ENCODE measurements around the gene LY86. TPM values are rescaled to one million over a fixed set of nuclear protein-coding genes. Genes with fewer than 3 reads are reported as not detected.

LY86 gene
- total RNA-seq, 4 donors from 2014 or later: 1.2 to 1.8 (median 1.3) TPM

GRCh38 chr6:6635291-6635690 is 46.8 kb downstream of the LY86 start:
- Histone ChIP-seq H3K36me3 (no peaks in the 10 kb centered on the region), H3K4me1 (no peaks in the 10 kb centered on the region), H3K27me3 (peaks cover 0 to 3% (median 0%) of the 10 kb centered on the region in 4 donors), H3K27ac (replicated peaks in 1 of 4) (no peak overlapping the region), H3K4me3 (no peak overlapping the region), H3K9me3 (no peaks in the 10 kb centered on the region)
- TF ChIP-seq POLR2AphosphoS5 (IDR thresholded peaks at IDR 0.05): no peak
- TF ChIP-seq CTCF (IDR thresholded peaks at IDR 0.05): no peak
- no peak for TF ChIP-seq EP300 (IDR thresholded peaks at IDR 0.05)
- TF ChIP-seq POLR2A (IDR thresholded peaks at IDR 0.05; ENCODE audit: low read depth): no peak
- intact Hi-C loops (cut with DNase I): no loop called here
- WGBS: 97% methylated on average over 2 of the region's 2 CpGs
- no peak for DNase-seq (ENCODE audit: extremely low spot score)

- Histone ChIP-seq H3K36me3 (no peaks in the 10 kb centered on the region), H3K9me3 (no peaks in the 10 kb centered on the region), H3K4me3 (no peak overlapping the region), H3K4me1 (no peaks in the 10 kb centered on the region), H3K27me3 (no peaks in the 10 kb centered on the region), H3K27ac (replicated peaks in 1 of 4) (no peak overlapping the region)
- TF ChIP-seq EP300 (IDR thresholded peaks at IDR 0.05): no peak
- no peak for TF ChIP-seq CTCF (IDR thresholded peaks at IDR 0.05)
- no peak for TF ChIP-seq POLR2AphosphoS5 (IDR thresholded peaks at IDR 0.05)
- no peak for TF ChIP-seq POLR2A (IDR thresholded peaks at IDR 0.05; ENCODE audit: low read depth)
- intact Hi-C loops (cut with DNase I): no loop called here
- no peak for DNase-seq (ENCODE audit: extremely low spot score)
- 86% methylated on average over 1 of the region's 3 CpGs for WGBS
These were observed 47.3 kb downstream of the LY86 start for GRCh38 chr6:6635869-6636268.

- H3K4me3 ChIP-seq: no peak overlapping the region
- H3K36me3 ChIP-seq: no peaks in the 10 kb centered on the region
- H3K9me3 ChIP-seq: no peaks in the 10 kb centered on the region
- no peaks in the 10 kb centered on the region for H3K4me1 ChIP-seq
- H3K27ac ChIP-seq (replicated peaks in 1 of 4): no peak overlapping the region
- DNase-seq (ENCODE audit: extremely low spot score): no peak
- WGBS: 100% methylated on average over 4 of the region's 4 CpGs
- intact Hi-C loops (cut with DNase I): no loop called here
- H3K27me3 ChIP-seq: no peaks in the 10 kb centered on the region
- TF ChIP-seq EP300 (IDR thresholded peaks at IDR 0.05) (no peak), POLR2A (IDR thresholded peaks at IDR 0.05; ENCODE audit: low read depth) (no peak), POLR2AphosphoS5 (IDR thresholded peaks at IDR 0.05) (no peak), CTCF (IDR thresholded peaks at IDR 0.05) (no peak)
These were observed 51.1 kb downstream of the LY86 start for GRCh38 chr6:6639572-6639971.

- no peaks in the 10 kb centered on the region for H3K36me3 ChIP-seq
- DNase-seq (ENCODE audit: extremely low spot score): no peak
- H3K4me3 ChIP-seq: no peak overlapping the region
- no peaks in the 10 kb centered on the region for H3K9me3 ChIP-seq
- TF ChIP-seq POLR2AphosphoS5 (IDR thresholded peaks at IDR 0.05) (no peak), EP300 (IDR thresholded peaks at IDR 0.05) (no peak), CTCF (IDR thresholded peaks at IDR 0.05) (no peak), POLR2A (IDR thresholded peaks at IDR 0.05; ENCODE audit: low read depth) (no peak)
- intact Hi-C loops (cut with DNase I): no loop called here
- no peaks in the 10 kb centered on the region for H3K4me1 ChIP-seq
- H3K27me3 ChIP-seq: no peaks in the 10 kb centered on the region
- WGBS: 89% methylated on average over 4 of the region's 4 CpGs
- H3K27ac ChIP-seq (replicated peaks in 1 of 4): no peak overlapping the region
These were observed 52.4 kb downstream of the LY86 start for GRCh38 chr6:6640926-6641325.

GRCh38 chr6:6643398-6643797 is 54.9 kb downstream of the LY86 start:
- Histone ChIP-seq H3K27me3 (no peaks in the 10 kb centered on the region), H3K4me1 (no peaks in the 10 kb centered on the region), H3K36me3 (no peaks in the 10 kb centered on the region), H3K27ac (replicated peaks in 1 of 4) (no peak overlapping the region), H3K9me3 (no peaks in the 10 kb centered on the region), H3K4me3 (no peak overlapping the region)
- 94% methylated on average over 8 of the region's 8 CpGs for WGBS
- no peak for DNase-seq (ENCODE audit: extremely low spot score)
- intact Hi-C loops (cut with DNase I): no loop called here
- TF ChIP-seq EP300 (IDR thresholded peaks at IDR 0.05): no peak
- TF ChIP-seq POLR2A (IDR thresholded peaks at IDR 0.05; ENCODE audit: low read depth): no peak
- no peak for TF ChIP-seq POLR2AphosphoS5 (IDR thresholded peaks at IDR 0.05)
- TF ChIP-seq CTCF (IDR thresholded peaks at IDR 0.05): no peak
